NCI-H146 (cell line): ENCODE measurements around the gene KRT72.

ENCODE experiments used
- DNase-seq: peaks from one replicate; lab custom pipeline; 2025; lab: John Stamatoyannopoulos, UW

The KRT72 gene

DNA sequence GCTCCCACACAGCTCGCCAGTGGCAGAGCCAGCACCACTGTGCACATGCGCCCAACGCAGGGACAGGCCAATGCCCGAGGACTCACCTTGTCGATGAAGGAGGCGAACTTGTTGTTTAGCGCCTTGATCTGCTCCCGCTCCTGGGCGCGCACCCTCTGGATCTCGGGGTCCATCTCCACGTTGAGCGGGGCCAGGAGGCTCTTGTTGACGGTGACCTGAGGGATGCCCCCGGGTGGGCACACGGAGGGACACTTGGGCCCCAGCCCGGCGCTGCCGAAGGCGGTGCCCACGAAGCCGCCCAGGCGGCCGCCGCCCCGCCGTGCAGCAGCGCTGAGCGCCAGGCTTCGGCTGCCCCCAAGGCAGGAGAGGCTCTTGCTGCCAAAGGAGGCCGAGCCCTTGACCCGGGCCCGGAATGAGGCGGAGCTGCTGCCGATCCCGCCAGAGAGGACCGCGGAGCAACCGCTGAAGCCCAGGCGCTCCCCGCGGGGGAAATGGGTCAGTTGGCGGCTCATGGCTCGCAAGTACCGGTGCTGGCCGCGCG, at the start of gene KRT72:
Gene KRT72, minus strand, starts transcription at position 523 of the 541 bp plus-strand sequence. Its CDS starts 11 bp downstream, at position 512.
- DNase-seq: no peak

DNA sequence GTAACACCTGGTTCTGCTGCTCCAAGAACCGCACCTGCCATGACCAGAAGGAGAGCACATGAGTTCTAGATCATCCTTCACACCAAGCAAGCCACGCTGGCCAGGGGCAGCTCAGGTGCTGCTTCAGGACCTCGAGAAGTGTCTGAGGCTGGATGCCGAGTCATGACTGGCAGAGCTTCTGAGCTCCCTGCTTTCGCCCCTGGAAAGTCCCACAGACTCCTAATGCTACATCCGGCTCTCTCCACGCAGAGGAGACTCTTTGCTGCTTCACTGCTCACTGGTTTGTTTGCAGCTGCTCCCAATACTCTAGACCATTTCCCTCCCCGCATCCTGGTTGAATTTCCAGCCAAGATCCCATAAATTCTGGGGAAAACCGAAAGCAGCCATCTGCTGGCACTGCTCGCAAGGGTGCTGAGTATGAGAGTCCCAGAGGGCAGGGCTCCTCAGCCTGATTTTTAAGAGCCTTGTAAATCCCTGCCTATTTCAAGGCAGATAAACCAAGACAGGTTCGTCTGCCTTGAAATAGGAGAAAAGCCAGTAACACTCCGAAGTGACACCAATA, 49.3 kb upstream of the KRT72 start:
- no peak for DNase-seq

DNA sequence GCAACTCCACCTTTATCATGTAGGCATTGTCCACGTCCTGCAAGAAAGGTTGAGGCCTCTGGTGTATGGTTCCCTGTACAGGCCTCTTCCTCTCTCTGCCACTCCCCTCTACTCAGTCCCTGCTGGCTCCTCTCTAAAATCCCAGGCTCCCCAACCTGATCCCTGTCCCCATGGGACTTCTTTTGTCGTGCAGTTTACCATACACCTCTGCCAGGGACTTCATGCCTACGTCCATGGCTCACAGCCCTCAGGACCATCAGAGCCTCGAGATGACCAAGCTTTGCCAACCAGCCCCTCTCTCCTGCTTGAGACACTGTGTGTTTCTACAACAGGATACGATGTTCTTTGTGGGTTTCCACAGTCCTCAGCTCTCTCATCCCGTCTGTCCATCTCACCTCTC, 47.8 kb upstream of the KRT72 start:
- no peak for DNase-seq

DNA sequence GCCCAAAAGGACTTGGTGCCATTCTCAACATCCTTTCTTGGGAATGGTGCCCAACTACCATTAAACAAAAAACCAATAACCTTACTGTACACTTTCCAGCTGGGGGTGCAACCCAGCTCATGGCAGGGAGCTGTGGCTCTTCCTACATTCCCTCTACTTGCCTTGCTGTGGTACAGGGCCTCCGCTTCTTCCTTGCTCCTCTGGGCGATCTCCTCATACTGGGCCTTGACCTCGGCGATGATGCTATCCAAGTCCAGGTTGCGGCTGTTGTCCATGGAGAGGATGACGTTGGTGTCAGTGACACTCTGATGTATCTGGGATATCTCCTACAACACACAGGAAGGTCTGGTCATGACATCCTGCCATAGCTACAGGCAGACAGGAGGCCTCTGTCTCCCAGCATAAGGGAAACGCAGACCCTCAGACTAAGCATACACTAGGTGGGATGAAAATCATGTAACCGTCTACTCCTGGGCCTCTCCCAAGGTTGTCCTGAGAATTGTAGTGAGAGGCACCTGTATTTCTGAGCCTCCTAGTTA, 46.8 kb upstream of the KRT72 start:
- DNase-seq: no peak

DNA sequence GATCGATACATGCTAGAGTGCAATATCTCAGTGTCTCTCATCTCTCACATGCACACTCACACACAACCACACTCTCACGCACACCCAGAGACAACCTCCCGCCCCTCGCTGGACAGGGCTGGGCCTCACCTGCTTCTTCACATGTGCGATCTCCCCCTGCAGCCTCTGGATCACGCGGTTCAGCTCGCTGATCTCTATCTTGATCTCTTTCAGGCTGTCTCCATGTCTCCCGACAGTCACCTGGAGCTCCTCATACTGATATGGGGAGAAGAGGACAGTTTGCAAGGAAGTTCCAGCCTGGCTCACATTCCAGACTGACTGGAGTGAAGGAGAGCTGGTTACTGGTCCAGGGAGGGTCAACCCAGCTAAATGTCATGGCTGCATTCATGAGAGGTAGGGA, 46.3 kb upstream of the KRT72 start:
- DNase-seq: no peak

DNA sequence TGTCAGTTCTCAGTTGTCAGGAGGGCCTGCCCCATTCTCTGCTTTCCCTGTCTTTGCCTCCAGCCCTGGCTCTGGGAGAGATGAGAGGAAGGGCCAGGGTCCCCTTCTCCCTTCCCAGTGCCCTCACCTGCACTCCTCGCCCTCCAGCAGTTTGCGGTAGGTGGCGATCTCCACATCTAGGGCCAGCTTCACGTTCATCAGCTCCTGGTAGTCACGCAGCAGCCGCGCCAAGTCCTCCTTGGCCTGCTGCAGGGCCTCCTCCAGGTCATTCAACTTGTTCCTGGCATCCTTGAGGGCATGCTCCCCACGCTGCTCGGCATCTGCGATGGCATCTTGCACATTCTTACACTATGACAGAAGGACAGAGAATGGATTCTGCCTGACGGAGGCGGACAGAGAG, 45.4 kb upstream of the KRT72 start:
- DNase-seq: no peak

DNA sequence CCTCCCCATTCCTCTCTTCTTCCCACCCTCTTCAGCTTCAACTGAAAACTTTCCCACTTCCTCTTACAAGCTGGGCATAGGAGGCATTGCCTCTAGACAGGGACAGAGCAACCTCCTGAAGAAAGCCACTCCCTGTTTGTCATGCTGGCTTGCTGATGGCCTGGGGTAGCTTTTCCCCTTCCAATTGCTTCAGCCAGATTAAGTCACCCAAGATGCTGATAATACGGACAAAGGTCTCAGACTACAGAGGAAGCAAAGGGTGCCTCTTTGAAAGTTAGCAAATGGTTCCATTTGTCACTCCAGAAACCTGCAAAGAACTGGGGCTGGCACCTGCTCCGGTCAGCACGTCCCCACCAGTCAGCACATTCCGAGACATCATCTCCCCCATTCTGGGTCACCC, 44.7 kb upstream of the KRT72 start:
- no peak for DNase-seq

DNA sequence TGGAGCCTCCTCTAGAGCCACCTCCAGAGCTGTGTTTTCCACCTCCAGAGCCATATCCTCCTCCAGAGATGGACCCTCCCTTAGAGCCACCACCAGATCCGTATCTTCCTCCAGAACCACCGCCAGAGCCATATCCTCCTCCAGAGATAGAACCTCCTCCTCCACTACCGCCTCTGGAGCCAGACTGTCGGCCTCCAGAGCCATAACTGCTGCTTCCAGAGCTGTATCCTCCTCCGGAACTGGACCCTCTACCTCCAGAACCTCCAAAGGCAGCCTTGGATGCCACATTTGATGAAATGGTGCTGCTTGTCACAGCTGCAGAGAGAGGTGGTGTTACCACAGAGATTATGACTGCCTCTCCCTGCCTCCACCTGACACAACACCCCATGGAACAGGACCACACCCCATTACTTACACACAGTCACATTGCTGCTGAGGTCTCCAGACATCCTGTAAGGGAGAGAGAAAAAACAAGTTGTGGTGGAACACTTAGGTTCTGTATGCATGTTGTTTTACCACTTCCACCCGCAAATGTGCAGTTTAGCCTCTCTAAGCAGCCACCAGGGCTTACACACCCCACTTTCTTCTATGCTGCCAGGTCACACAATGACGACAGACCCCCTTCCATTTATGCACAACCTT, 44.0 kb upstream of the KRT72 start:
- no peak for DNase-seq

DNA sequence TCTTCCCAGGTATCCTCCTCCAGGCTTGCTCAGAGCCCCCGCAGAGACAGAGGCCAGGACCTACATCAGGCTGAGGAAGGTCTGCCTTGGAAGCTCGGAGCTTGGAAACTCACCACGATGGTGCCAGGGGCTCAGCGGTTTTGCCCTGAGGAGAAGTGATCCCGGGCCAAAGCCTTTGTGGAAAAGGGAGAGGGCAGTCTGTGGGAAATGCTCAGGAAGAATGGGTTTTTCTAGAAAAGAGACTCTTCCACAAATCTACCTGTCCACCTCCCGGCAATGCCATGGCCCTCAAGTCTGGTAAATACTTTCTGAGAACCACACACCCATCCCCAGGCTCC, 42.8 kb upstream of the KRT72 start:
- DNase-seq: no peak

DNA sequence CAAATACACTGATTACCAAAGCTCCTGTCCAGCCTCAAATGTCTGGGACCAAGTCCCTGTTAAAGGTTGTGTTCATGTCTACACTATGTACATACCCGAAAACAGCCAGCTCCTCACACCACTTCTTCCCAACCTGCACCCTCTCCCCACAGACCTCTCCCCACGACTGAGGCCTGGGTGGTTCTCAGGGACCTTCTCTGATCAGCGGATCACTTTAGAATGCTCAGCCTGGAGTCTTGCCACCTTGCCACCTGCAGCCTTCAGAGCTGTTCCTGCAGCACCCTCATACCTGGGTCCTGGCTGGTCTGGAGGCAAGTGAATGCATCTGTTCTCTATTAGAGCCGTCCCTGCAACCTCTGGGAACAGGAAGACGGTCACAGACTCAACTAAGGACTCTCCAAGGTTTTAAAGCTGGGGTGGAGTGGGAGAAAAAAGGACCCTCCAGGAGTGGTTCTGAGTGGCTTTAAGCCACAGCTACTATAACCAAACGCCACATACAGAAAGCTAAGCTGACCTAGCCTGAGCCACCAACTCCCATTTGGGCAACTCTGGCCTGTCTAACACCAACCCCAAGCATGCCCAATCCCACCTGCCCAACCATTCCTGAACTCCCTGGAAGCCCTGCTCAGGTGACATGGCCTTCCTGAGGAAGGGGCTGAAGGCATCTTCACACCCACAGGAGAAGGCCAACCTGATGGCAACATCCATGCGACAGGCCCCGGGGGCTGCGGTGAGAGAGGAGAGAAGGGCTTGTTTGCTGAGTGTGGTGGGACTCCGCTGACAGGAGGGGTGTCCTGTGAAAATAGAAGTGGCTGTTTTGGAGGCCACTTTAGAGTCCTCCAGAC, 42.2 kb upstream of the KRT72 start:
- DNase-seq: no peak

DNA sequence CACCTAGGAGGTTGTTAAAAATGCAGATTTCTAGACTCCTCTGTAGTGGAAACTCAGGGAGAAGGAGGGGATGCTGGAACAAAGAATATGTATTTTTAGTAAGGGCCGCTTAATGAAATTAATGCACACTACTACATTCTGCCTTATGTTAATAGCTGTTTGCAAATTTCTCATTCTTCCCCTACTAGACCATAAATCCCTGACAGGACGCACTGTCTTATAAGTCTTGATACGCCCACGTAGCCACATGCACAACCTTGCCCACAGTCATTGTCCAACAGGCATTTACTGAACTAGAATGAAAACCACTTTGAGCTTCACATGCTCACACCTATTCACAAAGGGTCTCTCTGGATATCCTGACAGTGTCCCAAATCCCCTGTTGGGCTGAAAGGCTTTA, 40.2 kb upstream of the KRT72 start:
- DNase-seq: no peak

DNA sequence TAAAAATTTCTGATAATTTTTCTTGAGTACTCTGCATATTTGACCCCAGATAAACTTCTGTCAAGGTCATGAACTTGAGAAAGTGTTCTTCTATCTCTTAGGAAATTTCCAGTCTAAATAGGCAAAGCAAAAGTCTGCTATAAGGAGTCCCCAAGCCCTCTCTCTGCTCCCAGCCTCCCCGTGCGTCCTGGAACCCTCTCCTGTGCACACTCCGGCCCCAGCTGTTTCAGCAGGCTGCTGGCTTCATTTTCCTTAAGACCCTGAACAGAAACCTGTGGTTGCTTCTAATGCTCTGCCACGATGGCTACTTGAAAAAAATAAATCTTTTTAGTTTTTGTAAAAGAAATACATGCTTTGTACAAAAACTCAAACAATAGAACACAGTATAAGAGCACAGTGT, 36.0 kb upstream of the KRT72 start:
- DNase-seq: no peak

DNA sequence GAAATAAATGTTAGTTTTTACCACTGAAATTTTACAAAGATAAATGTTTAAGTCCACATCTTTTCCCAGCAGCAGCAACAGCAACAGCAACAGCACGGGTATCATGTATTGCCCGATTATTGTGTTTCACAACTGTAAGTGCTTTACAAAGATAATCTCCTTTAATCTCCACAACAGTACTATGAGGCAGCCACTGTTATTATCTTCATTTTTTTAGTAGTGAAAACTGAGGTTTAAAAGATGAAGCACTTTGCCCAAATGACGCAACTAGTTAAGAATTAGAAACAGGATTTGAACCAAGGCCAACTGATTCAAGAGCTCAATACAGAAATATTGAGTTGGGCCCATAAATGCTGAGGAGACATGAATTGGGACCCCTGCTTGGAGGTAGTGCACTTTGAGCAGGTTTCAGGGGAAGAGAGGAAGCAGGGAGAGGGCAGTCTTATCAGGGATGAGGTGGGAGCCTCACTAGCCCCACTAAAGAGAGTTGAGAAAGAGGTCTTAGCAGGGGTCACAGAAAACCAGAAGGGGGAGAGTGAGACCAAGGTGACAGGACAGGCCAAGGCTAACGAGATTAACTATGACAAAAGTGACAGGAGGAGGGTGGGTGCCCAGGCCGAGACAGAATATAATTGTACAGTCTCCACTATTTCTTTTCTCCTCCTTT, 35.5 kb upstream of the KRT72 start:
- no peak for DNase-seq

DNA sequence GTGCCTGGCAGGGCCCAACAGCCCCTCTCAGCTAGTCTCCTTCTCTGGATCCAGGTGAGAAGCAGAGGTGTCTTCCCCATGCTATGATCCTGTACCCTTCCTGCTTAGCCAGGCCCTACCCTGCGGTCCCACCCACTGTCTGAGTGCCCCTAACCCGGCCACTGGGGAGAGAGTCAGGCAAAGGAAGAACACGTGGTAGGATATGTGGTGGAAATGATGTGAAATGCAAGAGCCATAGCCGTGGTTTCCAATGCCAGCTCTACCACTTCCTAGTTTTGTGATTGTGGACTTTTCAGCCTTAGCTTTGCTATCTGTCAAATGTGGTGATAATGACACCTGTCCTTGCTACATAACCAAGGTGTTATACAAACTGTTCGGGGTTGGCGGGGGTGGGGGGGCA, 34.9 kb upstream of the KRT72 start:
- no peak for DNase-seq

DNA sequence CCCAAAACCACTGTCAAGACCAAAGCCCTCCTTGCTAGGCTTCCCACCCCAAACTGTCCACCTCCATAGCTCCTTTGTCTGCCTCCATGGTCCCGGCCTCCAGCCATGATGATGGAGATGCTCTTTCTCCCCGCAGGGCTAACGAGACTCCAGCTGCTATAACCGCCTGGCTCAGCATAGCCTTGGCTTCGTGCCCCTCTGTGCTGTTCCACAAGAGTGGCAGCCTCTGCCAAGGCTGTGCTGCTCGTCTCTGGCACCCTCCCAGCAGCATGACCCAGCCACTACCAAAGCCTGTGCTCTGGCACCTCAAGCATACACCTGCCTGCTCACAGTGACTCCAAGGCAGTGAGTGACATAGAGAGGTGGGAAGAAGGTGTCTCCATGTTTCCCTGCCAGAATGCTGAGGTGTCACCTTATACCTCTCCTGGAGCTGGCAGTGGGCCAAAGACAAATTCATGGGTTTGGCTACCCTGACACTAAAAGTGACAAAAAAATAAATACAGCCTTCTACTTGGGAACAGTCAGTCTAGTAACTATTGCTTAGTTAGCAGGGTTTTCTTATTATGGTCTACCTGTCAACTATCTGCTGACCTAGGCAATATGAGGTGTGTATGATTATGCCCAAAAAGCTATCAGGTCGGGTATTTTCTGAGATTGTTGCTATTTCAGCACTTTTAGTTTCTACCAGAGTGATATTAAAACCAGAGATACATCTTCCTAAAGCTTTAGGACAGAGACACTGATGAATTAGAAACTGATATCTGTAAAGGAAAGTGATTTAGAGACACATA, 33.2 kb upstream of the KRT72 start:
- DNase-seq: no peak

DNA sequence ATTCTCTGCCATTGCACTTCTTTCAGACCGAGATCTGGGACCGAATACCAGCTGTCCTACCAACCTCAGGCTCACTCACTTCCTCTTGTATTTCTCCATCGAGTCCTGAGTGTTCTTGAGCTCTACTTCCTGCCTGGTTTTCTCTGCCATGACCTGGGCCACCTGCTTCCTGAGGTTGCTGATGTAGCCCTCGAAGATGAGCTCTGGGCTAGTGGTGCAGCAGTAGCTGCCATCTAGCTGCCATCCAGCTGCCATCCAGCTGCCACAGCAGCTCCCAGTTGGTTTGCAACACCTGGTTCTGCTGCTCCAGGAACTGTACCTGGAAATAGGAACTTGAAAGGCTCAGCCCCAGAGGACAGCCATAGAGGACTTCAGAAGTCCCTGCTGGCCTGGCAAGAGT, 32.1 kb upstream of the KRT72 start:
- DNase-seq: no peak

DNA sequence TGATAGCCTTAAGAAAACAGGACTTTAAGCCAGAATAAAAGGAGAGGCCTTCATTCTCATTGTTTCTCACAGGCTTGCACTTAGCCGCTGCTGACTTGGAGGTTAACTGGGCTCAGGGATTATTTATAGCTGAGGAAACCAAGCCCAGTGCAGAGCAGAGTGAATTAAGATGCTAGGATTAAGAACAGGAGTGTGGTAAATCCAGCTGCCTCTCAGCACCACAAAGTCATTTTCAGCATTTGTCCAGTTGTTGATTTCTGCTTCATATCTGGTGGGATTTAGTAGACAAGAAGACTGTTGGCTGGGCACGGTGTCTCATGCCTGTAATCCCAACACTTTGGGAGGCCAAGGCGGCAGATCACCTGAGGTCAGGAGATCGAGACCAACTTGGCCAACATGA, 31.4 kb upstream of the KRT72 start:
- DNase-seq: no peak

DNA sequence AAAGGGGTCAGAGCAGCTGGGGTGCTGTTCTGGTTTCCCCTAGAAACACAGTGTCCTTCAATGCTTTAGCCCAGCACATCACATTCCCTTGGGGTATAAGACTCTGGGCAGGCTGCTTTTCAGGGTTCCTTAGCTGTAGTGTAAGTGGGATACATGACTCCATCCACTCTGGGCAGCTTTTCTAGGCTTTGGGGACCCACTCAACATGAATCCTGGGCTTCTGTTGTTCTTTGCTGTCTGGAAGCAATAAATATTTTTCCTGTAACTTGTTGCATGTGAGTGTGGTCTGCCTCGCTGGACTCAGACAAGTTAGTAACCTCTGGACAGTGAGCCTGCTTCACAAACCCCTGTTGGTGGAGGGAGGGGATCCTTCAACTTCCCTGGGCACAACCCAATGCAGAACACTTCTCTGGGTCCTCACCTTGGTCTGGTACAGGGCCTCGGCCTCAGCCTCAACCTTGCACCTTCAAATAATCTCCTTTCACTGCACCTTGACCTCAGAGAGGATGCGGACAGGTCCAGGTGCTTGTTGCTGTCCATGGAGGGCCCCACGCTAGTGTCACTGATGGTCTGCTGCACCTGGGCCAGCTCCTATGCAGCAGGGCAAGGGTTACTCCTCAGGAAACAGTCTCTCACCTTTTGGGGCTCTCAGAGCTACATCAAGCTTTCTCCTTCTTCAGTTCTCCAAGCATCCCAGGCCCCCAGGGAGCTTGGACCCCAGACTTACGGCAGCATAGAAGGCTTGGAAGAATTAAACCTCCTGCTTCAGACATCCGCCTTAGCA, 30.6 kb upstream of the KRT72 start:
- no peak for DNase-seq

DNA sequence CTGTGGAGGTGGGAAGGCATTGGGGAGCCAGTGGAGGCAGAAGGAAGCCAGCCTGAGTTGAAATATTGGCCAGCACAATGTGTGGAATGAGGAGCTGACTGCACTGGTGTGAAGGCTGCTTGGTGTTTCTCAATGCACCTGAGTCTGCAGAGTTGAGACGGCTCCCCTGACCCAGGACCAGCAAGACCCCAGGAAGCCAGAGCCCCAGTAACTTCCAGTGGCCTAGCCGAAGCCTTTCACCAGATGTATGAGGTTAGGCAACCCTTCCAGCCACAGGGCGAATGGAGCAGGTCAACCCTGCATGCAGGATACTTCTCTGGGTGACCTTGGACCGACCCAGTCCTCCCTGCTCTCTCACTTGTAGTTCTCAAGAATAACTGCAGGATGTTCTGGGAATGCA, 30.0 kb upstream of the KRT72 start:
- DNase-seq: no peak

DNA sequence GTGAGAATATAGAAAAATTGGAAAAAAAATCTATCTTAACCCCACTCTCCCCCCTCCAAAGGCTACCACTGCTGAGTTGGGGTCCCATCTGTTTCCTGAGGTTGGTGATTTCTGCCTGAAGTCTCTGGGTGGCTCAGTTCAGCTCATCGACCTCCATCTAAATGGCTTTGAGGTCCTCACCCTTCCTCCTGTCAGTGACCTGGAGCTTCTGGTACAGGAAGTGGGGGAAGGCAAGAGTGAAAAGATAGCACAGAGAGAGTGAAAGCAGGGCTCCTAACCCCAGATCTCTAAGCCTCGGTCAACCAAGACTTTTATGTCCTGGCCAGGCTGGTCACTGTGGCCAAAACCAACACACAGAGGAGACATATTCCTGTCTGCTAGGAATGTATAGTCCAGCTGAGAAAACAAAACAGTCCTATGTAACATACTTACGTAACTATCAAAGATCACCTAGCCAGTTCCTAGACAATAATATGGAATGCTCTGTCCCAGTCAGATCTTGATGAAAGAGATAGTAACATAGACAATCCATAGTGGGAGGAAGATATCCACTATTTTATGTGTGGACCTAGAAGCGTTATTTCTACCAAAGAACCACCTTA, 29.4 kb upstream of the KRT72 start:
- DNase-seq: no peak
